Nephron progenitor cell (in vitro differentiated cells): ENCODE results near the gene FBP1.
"Not testable (repeated sequence)": the region's sequence is repeated elsewhere in the genome, so short reads cannot be mapped to it uniquely, and the experiment has no call there.

ENCODE experiments used
- DNase-seq: peaks from one replicate; pipeline ENCODE4 v3.0.0; 2021
- H3K27ac Mint-ChIP-seq: 2 replicates; pipeline ENCODE4 v1.8.0; 2021; ENCODE audit warnings: mild to moderate bottlenecking, moderate library complexity, mixed read lengths
- H3K27me3 Mint-ChIP-seq: 2 replicates; pipeline ENCODE4 v1.8.0; 2021; ENCODE audit warnings: mild to moderate bottlenecking, low read depth, mixed read lengths; ENCODE audit not compliant: poor library complexity
- H3K36me3 Mint-ChIP-seq: 2 replicates; pipeline ENCODE4 v1.8.0; 2021; ENCODE audit warnings: low read depth, mixed read lengths
- H3K4me1 Mint-ChIP-seq: 2 replicates; pipeline ENCODE4 v1.8.0; 2021; ENCODE audit warnings: mixed read lengths
- H3K4me3 Mint-ChIP-seq: 2 replicates; pipeline ENCODE4 v1.8.0; 2021; ENCODE audit warnings: mild to moderate bottlenecking, moderate library complexity, mixed read lengths
- H3K9me3 Mint-ChIP-seq: 2 replicates; pipeline ENCODE4 v1.8.0; 2021; ENCODE audit warnings: mild to moderate bottlenecking, moderate library complexity, mixed read lengths
- TF ChIP-seq, protein P1 (sequence below): fragments of 200-600 bp; sonication (generic); IDR thresholded peaks from 2 replicates; pipeline ENCODE4 v1.5.0; 2021; ENCODE audit warnings: antibody characterized with exemption

The FBP1 gene

DNA sequence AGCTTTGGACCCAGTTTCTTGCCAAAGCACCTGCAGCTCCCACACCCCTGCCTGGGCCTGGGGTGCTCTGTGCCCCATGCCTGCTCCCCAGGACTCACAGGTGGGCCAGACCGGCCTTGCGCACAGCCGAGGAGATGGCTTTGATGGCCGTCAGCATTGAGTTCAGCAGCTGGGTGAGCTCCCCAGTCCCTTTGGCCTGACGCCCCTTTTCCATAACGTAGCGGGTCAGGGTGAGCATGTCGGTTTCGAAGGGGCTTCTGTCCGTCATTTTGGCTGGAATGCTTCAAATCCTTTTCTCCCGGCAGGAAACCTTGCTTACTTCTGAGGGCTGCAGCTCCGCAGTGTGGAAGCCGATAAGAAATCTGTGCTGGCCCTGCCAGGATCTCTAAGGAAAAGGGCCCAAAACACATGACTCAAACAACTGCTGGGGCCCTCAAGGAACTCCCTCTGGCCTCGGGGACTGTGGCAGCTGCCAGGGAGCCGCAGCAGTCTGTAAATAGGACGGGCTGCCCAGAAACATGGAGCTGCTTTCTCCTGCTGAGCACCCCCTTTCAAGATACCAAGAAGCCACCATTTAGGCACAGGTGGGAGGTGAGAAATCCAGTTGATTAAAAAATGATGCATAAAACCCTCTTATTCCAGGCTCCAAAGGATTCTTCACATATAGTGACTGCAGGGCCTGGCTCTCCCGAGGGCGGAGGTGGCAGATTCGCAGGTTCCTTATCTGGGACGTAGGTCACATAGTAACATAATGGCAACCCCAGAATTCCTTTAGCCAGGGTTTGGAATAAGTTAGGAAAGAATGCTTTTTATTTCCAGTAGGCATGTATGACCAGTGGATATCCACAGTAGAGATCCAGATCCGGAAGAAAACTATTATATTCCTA lies 45.6 kb downstream of the FBP1 start, which contains the start of gene FBP2:
Gene FBP2 (minus strand): TSS at position 366 of the 887 bp plus-strand sequence. CDS start 98 bp downstream, at position 268.
- Mint-ChIP-seq H3K9me3 (no peaks in the 10 kb centered on the region), H3K27ac (no peak within 1 kb of the TSS), H3K4me1 (no peaks in the 10 kb centered on the region), H3K4me3 (no peak within 1 kb of the TSS), H3K36me3 (no peaks in the 10 kb centered on the region), H3K27me3 (peaks cover 16% of the 10 kb centered on the region)
- TF ChIP-seq, protein P1, sequence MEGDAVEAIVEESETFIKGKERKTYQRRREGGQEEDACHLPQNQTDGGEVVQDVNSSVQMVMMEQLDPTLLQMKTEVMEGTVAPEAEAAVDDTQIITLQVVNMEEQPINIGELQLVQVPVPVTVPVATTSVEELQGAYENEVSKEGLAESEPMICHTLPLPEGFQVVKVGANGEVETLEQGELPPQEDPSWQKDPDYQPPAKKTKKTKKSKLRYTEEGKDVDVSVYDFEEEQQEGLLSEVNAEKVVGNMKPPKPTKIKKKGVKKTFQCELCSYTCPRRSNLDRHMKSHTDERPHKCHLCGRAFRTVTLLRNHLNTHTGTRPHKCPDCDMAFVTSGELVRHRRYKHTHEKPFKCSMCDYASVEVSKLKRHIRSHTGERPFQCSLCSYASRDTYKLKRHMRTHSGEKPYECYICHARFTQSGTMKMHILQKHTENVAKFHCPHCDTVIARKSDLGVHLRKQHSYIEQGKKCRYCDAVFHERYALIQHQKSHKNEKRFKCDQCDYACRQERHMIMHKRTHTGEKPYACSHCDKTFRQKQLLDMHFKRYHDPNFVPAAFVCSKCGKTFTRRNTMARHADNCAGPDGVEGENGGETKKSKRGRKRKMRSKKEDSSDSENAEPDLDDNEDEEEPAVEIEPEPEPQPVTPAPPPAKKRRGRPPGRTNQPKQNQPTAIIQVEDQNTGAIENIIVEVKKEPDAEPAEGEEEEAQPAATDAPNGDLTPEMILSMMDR, result no peak
- DNase-seq, result no peak

DNA sequence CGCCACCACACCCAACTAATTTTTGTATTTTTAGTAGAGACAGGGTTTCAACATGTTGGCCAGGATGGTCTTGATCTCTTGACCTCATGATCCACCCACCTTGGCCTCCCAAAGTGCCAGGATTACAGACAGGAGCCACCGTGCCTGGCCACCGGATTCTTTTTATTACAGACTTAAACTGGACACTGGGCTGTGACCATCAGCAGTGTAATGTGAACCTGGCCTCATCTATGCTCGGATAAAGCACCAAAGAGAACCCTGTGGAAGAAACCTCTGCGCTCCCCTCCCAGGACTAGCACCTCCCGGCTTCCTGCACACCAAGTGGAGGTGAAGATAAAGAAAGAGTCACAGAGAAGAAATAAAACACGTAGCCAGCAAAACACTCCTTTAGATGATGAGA lies 46.6 kb downstream of the FBP1 start:
- not testable (repeated sequence) for H3K9me3 Mint-ChIP-seq, H3K4me1 Mint-ChIP-seq, H3K4me3 Mint-ChIP-seq, H3K27ac Mint-ChIP-seq, DNase-seq, H3K36me3 Mint-ChIP-seq
- peaks cover 18% of the 10 kb centered on the region for H3K27me3 Mint-ChIP-seq

DNA sequence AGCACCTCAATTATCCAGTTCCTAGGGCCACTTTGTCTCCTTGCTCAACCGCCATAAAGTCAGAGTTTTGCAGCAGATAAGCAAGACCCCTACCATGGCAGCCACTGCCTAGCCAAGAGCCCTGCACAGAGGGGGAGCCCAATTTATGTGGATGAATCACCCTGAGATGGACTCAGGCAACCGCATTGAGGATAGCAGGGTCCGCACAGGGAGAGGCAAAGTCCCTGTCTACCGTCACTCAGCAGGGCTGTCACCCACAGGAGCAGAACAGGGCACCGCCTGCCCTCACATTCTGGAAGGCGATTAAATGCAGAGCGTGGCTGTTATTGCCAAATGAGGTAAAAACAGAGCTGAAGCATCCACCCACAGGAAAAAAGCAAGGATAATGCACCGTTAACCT lies 47.4 kb downstream of the FBP1 start:
- no peak overlapping the region for H3K4me3 Mint-ChIP-seq
- no peak overlapping the region for H3K27ac Mint-ChIP-seq
- TF ChIP-seq, protein P1, result no peak

DNA sequence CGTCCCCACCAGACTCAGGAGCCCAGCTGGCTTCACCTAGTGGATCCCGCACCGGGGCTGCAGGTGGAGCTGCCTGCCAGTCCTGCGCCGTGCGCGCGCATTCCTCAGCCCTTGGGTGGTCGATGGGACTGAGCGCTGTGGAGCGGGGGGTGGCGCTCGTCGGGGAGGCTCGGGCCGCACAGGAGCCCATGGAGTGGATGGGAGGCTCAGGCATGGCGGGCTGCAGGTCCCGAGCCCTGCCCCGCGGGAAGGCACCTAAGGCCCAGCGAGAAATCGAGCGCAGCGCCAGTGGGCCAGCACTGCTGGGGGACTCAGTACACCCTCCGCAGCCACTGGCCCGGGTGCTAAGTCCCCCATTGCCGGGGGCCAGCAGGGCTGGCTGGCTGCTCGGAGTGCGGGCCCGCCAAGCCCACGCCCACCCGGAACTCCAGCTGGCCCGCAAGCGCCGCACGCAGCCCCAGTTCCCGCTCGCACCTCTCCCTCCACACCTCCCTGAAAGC lies 48.2 kb downstream of the FBP1 start:
- H3K4me3 Mint-ChIP-seq, H3K9me3 Mint-ChIP-seq, H3K36me3 Mint-ChIP-seq, DNase-seq, H3K4me1 Mint-ChIP-seq, H3K27ac Mint-ChIP-seq: not testable (repeated sequence)
- H3K27me3 Mint-ChIP-seq, result peaks cover 22% of the 10 kb centered on the region

More for the DNA sequence above, 47.4 kb downstream of the FBP1 start:
- no peak for DNase-seq
- peaks cover 21% of the 10 kb centered on the region for H3K27me3 Mint-ChIP-seq
- no peaks in the 10 kb centered on the region for H3K9me3 Mint-ChIP-seq
- no peaks in the 10 kb centered on the region for H3K4me1 Mint-ChIP-seq
- H3K36me3 Mint-ChIP-seq, result no peaks in the 10 kb centered on the region

DNA sequence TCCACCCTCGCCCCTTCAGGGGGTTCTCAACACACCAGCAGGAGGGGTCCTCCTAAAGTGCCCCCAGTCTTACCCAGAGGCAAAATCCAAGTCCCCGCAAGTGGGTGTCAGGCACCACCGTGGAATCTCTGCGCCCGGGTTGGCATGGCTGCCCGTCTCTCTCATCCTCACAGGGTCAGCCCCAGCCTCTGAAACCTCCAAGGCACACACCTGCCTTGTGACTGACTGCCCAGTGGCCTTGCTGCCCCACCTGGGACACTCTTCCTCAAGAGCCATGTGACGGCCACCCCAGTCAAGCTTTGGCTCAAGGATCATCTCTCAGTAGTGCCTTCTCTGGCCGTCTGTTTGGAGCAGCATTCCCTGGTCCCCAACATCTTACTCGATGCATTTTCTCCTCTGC lies 50.6 kb downstream of the FBP1 start:
- no peak for DNase-seq
- Mint-ChIP-seq H3K9me3 (no peaks in the 10 kb centered on the region), H3K4me3 (no peak overlapping the region), H3K27ac (peak overlapping the region; percentile 34), H3K36me3 (no peaks in the 10 kb centered on the region), H3K27me3 (peaks cover 22% of the 10 kb centered on the region), H3K4me1 (peaks cover 5% of the 10 kb centered on the region)
- TF ChIP-seq, protein P1, result no peak

DNA sequence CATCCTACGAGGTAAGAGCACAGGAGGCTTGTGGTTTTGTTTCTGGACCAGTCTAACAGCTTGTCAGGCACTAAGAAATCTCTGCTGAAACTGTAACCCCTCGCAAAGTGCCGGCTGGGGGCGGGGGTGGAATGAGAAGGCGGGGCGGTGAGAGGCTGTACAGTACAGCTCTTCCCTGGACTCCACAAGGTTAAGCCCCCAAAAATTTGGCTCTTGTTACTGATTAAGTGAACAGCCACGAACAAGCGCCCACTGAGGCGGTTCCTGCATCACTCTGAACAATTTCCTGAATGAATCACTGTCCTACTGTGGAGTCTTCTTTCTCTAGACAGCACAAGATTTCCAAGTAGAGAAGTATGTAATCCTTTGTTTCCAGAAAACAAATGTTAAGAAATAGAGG lies 52.5 kb downstream of the FBP1 start:
- no peak for DNase-seq
- TF ChIP-seq, protein P1, result no peak
- H3K9me3 Mint-ChIP-seq, result no peaks in the 10 kb centered on the region
- no peak overlapping the region for H3K4me3 Mint-ChIP-seq
- peaks cover 5% of the 10 kb centered on the region for H3K4me1 Mint-ChIP-seq
- no peaks in the 10 kb centered on the region for H3K36me3 Mint-ChIP-seq
- H3K27ac Mint-ChIP-seq, result no peak overlapping the region
- peaks cover 18% of the 10 kb centered on the region for H3K27me3 Mint-ChIP-seq

DNA sequence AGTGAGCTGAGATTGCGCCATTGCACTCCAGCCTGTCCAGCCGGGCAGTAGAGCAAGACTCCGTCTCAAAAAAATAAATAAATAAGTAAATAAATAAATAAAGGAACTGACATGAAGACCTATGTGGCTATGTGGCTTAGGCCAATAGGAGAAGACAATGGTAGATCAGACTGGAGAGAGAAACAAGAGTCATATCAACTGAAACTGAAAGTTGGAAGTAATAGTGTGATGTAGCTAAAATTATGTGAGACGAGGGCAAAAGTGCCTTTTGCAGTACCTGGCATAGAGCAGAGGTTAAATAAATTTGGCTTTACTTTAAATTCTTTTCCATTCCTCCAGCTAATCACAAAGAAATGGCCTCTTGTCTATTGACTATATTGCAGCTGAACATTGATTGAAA lies 53.0 kb downstream of the FBP1 start:
- DNase-seq, result no peak
- no peaks in the 10 kb centered on the region for H3K9me3 Mint-ChIP-seq
- TF ChIP-seq, protein P1, result no peak

More for the DNA sequence above, 53.0 kb downstream of the FBP1 start:
- no peaks in the 10 kb centered on the region for H3K36me3 Mint-ChIP-seq
- H3K27me3 Mint-ChIP-seq, result peaks cover 18% of the 10 kb centered on the region
- H3K27ac Mint-ChIP-seq, result no peak overlapping the region
- H3K4me1 Mint-ChIP-seq, result peaks cover 5% of the 10 kb centered on the region
- no peak overlapping the region for H3K4me3 Mint-ChIP-seq
